NCI-H187 treated with DMSO at 0.1 percent for 48 hours (cell line): ENCODE results near the gene HAGH.
A peak's percentile ranks its signal among the peaks of the same experiment; 100 is the strongest.
"Not testable (repeated sequence)": the region's sequence is repeated elsewhere in the genome, so short reads cannot be mapped to it uniquely, and the experiment has no call there.

Experiments
- DNase-seq: peaks from one replicate; lab custom pipeline; 2025; lab: John Stamatoyannopoulos, UW

The HAGH gene

GRCh38 chr16:1826691-1827573 is at the start of gene HAGH, which contains the start of gene FAHD1:
Gene HAGH (minus strand): TSS chr16:1826825. CDS start chr16:1826787, 38 bp downstream.
Gene FAHD1 (plus strand): TSS chr16:1827206. CDS start chr16:1827239, 33 bp downstream.
- DNase-seq = peak; percentile 80

GRCh38 chr16:1876066-1876465 is 49.4 kb upstream of the HAGH start:
- not testable (repeated sequence) for DNase-seq

- DNase-seq = no peak
Observed at GRCh38 chr16:1874854-1875253, 48.2 kb upstream of the HAGH start.

GRCh38 chr16:1871974-1872635 is 45.5 kb upstream of the HAGH start, which contains the start of gene MEIOB:
Gene MEIOB (minus strand): TSS chr16:1872164. CDS start chr16:1868175, 3,989 bp downstream.
- no peak for DNase-seq

GRCh38 chr16:1870365-1871082 is 43.9 kb upstream of the HAGH start:
- DNase-seq = no peak

- DNase-seq = no peak
Observed at GRCh38 chr16:1865902-1866690, 39.5 kb upstream of the HAGH start.

GRCh38 chr16:1863681-1864460 is 37.2 kb upstream of the HAGH start:
- DNase-seq = no peak

GRCh38 chr16:1862394-1862793 is 35.8 kb upstream of the HAGH start:
- no peak for DNase-seq

- DNase-seq = no peak
Observed at GRCh38 chr16:1861730-1862129, 35.1 kb upstream of the HAGH start.

GRCh38 chr16:1859650-1860049 is 33.0 kb upstream of the HAGH start:
- no peak for DNase-seq

GRCh38 chr16:1858189-1858865 is 31.7 kb upstream of the HAGH start:
- DNase-seq = no peak

- no peak for DNase-seq
Observed at GRCh38 chr16:1857433-1858097, 30.9 kb upstream of the HAGH start.

GRCh38 chr16:1851793-1852192 is 25.2 kb upstream of the HAGH start:
- DNase-seq = no peak

- no peak for DNase-seq
Observed at GRCh38 chr16:1850981-1851380, 24.4 kb upstream of the HAGH start.

- no peak for DNase-seq
Observed at GRCh38 chr16:1846416-1846815, 19.8 kb upstream of the HAGH start.

GRCh38 chr16:1845985-1846384 is 19.4 kb upstream of the HAGH start:
- no peak for DNase-seq

GRCh38 chr16:1839554-1839953 is 12.9 kb upstream of the HAGH start:
- no peak for DNase-seq

- no peak for DNase-seq
Observed at GRCh38 chr16:1834096-1834495, 7.5 kb upstream of the HAGH start.

GRCh38 chr16:1832838-1833454 is 6.3 kb upstream of the HAGH start:
- DNase-seq = no peak
